GM12891 (cell line): ENCODE results near the gene STRADB.

Experiments
- POLR2AphosphoS5 ChIP-seq: IDR thresholded peaks from 2 replicates; pipeline ENCODE4 v1.6.1; 2011; ENCODE audit warnings: low read depth, low read length, control low read depth
- SPI1 ChIP-seq: IDR thresholded peaks from 2 replicates; pipeline ENCODE4 v1.6.1; 2011; ENCODE audit warnings: low read depth, low read length, control low read depth

- TF ChIP-seq SPI1 (no peak), POLR2AphosphoS5 (no peak)
Observed at GRCh38 chr2:201440182-201440581, 11.4 kb upstream of the STRADB start.
